ENCODE results near the gene ID3. TPM values are rescaled to one million over a fixed set of nuclear protein-coding genes. Genes with fewer than 3 reads are reported as not detected.

Gene ID3
- total RNA-seq, 6 donors from 2014 or later: 75.4 to 269 (median 135) TPM

DNA sequence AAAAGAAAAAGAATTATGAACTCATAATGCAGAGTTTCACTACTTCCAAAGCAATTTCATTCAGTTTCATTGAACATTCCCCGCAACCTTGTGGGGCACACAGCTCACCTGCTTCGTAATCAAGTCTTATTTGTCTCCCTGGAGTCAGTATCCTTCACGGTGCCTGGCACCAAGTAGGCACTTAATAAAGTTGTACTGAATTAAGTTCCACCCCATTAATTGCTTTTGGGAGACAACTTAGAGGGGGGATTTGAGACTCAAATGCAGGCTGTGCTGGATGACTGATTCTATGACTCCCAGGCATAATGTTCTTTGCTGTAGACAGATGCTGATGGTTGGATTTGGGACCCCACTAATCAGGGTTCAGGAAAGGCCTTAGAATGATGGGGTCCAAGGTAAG is 6.5 kb upstream of the ID3 start:
- Histone ChIP-seq H3K4me3 (no peak overlapping the region), H3K9me3 (no peaks in the 10 kb centered on the region), H3K27ac (peak overlapping the region in 2 of 4 donors; percentile 96 to 97), H3K36me3 (no peaks in the 10 kb centered on the region), H3K27me3 (peaks cover 0 to 7% (median 0%) of the 10 kb centered on the region in 4 donors), H3K4me1 (peaks cover 38 to 52% (median 40%) of the 10 kb centered on the region in 4 donors)
- 82 to 91% methylated on average over 3 of the region's 3 CpGs for WGBS, 2 donors
- DNase-seq (no peak), ATAC-seq (ENCODE audit: low FRiP score in 2 of 2) (no peak)
- TF ChIP-seq, protein P1, sequence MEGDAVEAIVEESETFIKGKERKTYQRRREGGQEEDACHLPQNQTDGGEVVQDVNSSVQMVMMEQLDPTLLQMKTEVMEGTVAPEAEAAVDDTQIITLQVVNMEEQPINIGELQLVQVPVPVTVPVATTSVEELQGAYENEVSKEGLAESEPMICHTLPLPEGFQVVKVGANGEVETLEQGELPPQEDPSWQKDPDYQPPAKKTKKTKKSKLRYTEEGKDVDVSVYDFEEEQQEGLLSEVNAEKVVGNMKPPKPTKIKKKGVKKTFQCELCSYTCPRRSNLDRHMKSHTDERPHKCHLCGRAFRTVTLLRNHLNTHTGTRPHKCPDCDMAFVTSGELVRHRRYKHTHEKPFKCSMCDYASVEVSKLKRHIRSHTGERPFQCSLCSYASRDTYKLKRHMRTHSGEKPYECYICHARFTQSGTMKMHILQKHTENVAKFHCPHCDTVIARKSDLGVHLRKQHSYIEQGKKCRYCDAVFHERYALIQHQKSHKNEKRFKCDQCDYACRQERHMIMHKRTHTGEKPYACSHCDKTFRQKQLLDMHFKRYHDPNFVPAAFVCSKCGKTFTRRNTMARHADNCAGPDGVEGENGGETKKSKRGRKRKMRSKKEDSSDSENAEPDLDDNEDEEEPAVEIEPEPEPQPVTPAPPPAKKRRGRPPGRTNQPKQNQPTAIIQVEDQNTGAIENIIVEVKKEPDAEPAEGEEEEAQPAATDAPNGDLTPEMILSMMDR (IDR thresholded peaks at IDR 0.05): no peak
- no peak for TF ChIP-seq POLR2A (IDR thresholded peaks at IDR 0.05)

- WGBS, 2 donors: 52 to 62% methylated on average over 9 to 10 of the region's 10 CpGs
- Histone ChIP-seq H3K36me3 (no peaks in the 10 kb centered on the region), H3K27me3 (peaks cover 0 to 7% (median 0%) of the 10 kb centered on the region in 4 donors), H3K9me3 (no peaks in the 10 kb centered on the region), H3K4me1 (peaks cover 48 to 64% (median 50%) of the 10 kb centered on the region in 4 donors), H3K27ac (peak overlapping the region; percentile 68 to 97 (median 94)), H3K4me3 (no peak overlapping the region)
- DNase-seq (no peak), ATAC-seq (ENCODE audit: low FRiP score in 2 of 2) (no peak)
- TF ChIP-seq EP300 (IDR thresholded peaks at IDR 0.05): no peak
- no peak for TF ChIP-seq POLR2A (IDR thresholded peaks at IDR 0.05)
- TF ChIP-seq, protein P1 (IDR thresholded peaks at IDR 0.05): no peak
- TF ChIP-seq POLR2AphosphoS5 (IDR thresholded peaks at IDR 0.05): no peak
Observed at GRCh38 chr1:23564529-23565122, 5.3 kb upstream of the ID3 start.

- no peak overlapping the region for H3K4me3 ChIP-seq
- 79 to 81% methylated on average over 3 of the region's 3 CpGs for whole genome bisulfite sequencing, 2 donors
- no peak for DNase-seq
- H3K36me3 ChIP-seq: peaks cover 0 to 1% (median 0%) of the 10 kb centered on the region in 4 donors
- no peak for ATAC-seq (ENCODE audit: low FRiP score in 2 of 2)
- H3K9me3 ChIP-seq: no peaks in the 10 kb centered on the region
- TF ChIP-seq, protein P1 (IDR thresholded peaks at IDR 0.05): no peak
- TF ChIP-seq POLR2AphosphoS5 (IDR thresholded peaks at IDR 0.05) (no peak), EP300 (IDR thresholded peaks at IDR 0.05) (no peak), POLR2A (IDR thresholded peaks at IDR 0.05) (no peak)
- H3K27me3 ChIP-seq: peaks cover 0 to 7% (median 0%) of the 10 kb centered on the region in 4 donors
- peak overlapping the region; percentile 68 to 97 (median 94) for H3K27ac ChIP-seq
- H3K4me1 ChIP-seq: peaks cover 43 to 61% (median 46%) of the 10 kb centered on the region in 4 donors
Observed at GRCh38 chr1:23563755-23564374, 4.6 kb upstream of the ID3 start.

- DNase-seq: no peak
- Histone ChIP-seq H3K4me3 (no peak overlapping the region), H3K27ac (peak overlapping the region; percentile 68 to 97 (median 94)), H3K36me3 (peaks cover 0 to 10% (median 0%) of the 10 kb centered on the region in 4 donors), H3K4me1 (peaks cover 39 to 63% (median 43%) of the 10 kb centered on the region in 4 donors), H3K9me3 (no peaks in the 10 kb centered on the region), H3K27me3 (peaks cover 0 to 3% (median 0%) of the 10 kb centered on the region in 4 donors)
- no peak for TF ChIP-seq POLR2AphosphoS5 (IDR thresholded peaks at IDR 0.05)
- 76 to 81% methylated on average over 9 of the region's 9 CpGs for WGBS, 2 donors
- ATAC-seq (ENCODE audit: low FRiP score in 2 of 2): no peak
Observed at GRCh38 chr1:23563003-23563402, 3.7 kb upstream of the ID3 start.

- peak; percentile 94 to 97 for DNase-seq
- TF ChIP-seq, protein P1 (IDR thresholded peaks at IDR 0.05): no peak
- TF ChIP-seq POLR2A (IDR thresholded peaks at IDR 0.05): peak in 2 of 4 donors; percentile 60 to 78
- peak; percentile 83 to 90 for TF ChIP-seq POLR2AphosphoS5 (IDR thresholded peaks at IDR 0.05)
- TF ChIP-seq EP300 (IDR thresholded peaks at IDR 0.05): peak in 2 of 4 donors; percentile 67 to 68
- Histone ChIP-seq H3K27me3 (no peaks in the 10 kb centered on the region), H3K4me1 (peaks cover 41 to 62% (median 43%) of the 10 kb centered on the region in 4 donors), H3K4me3 (peak overlapping the region in 2 of 4 donors; percentile 7 to 9), H3K36me3 (peaks cover 0 to 17% (median 0%) of the 10 kb centered on the region in 4 donors), H3K9me3 (no peaks in the 10 kb centered on the region), H3K27ac (peak overlapping the region; percentile 92 to 97 (median 94))
- 2 to 3% methylated on average over 19 of the region's 19 CpGs for WGBS, 2 donors
- peak; percentile 83 to 91 for ATAC-seq (ENCODE audit: low FRiP score in 2 of 2)
Observed at GRCh38 chr1:23562137-23562876, 3.0 kb upstream of the ID3 start.
